ENCODE results near the gene XG.
A peak's percentile ranks its signal among the peaks of the same experiment; 100 is the strongest.
"Not testable (repeated sequence)": the region's sequence is repeated elsewhere in the genome, so short reads cannot be mapped to it uniquely, and the experiment has no call there.

Gene XG

GRCh38 chrX:2774776-2775175 lies 22.9 kb downstream of the XG start:
- no peak overlapping the region for H3K4me3 ChIP-seq (ENCODE audit: low read depth, low read length)

- not testable (repeated sequence) for H3K4me3 ChIP-seq (ENCODE audit: low read depth, low read length)
Measured at GRCh38 chrX:2780472-2781225, 28.8 kb downstream of the XG start.

- H3K4me3 ChIP-seq (ENCODE audit: low read depth, low read length) = no peak overlapping the region
Measured at GRCh38 chrX:2781226-2781571, 29.4 kb downstream of the XG start.

- no peak overlapping the region for H3K4me3 ChIP-seq (ENCODE audit: low read depth, low read length)
Measured at GRCh38 chrX:2781698-2782097, 29.9 kb downstream of the XG start.

GRCh38 chrX:2782171-2782570 lies 30.3 kb downstream of the XG start:
- no peak overlapping the region for H3K4me3 ChIP-seq (ENCODE audit: low read depth, low read length)

- H3K4me3 ChIP-seq (ENCODE audit: low read depth, low read length) = no peak overlapping the region
Measured at GRCh38 chrX:2782778-2783177, 30.9 kb downstream of the XG start.

- no peak overlapping the region for H3K4me3 ChIP-seq (ENCODE audit: low read depth, low read length)
Measured at GRCh38 chrX:2784026-2784425, 32.2 kb downstream of the XG start.

- H3K4me3 ChIP-seq (ENCODE audit: low read depth, low read length) = no peak overlapping the region
Measured at GRCh38 chrX:2785538-2785937, 33.7 kb downstream of the XG start.

- H3K4me3 ChIP-seq (ENCODE audit: low read depth, low read length) = no peak overlapping the region
Measured at GRCh38 chrX:2788980-2789379, 37.1 kb downstream of the XG start.

- no peak overlapping the region for H3K4me3 ChIP-seq (ENCODE audit: low read depth, low read length)
Measured at GRCh38 chrX:2789569-2789968, 37.7 kb downstream of the XG start.

- H3K4me3 ChIP-seq (ENCODE audit: low read depth, low read length) = no peak overlapping the region
Measured at GRCh38 chrX:2793752-2794151, 41.9 kb downstream of the XG start.

- H3K4me3 ChIP-seq (ENCODE audit: low read depth, low read length) = no peak overlapping the region
Measured at GRCh38 chrX:2794336-2794735, 42.5 kb downstream of the XG start.

- H3K4me3 ChIP-seq (ENCODE audit: low read depth, low read length) = not testable (repeated sequence)
Measured at GRCh38 chrX:2796808-2797207, 45.0 kb downstream of the XG start.

GRCh38 chrX:2799369-2799768 lies 47.5 kb downstream of the XG start:
- H3K4me3 ChIP-seq (ENCODE audit: low read depth, low read length) = no peak overlapping the region

GRCh38 chrX:2799980-2800379 lies 48.1 kb downstream of the XG start:
- H3K4me3 ChIP-seq (ENCODE audit: low read depth, low read length) = not testable (repeated sequence)

- peak overlapping the region; percentile 14 for H3K4me3 ChIP-seq (ENCODE audit: low read depth, low read length)
Measured at GRCh38 chrX:2801223-2801622, 49.4 kb downstream of the XG start.

- H3K4me3 ChIP-seq (ENCODE audit: low read depth, low read length) = not testable (repeated sequence)
Measured at GRCh38 chrX:2802376-2803090, 50.7 kb downstream of the XG start.

- H3K4me3 ChIP-seq (ENCODE audit: low read depth, low read length) = not testable (repeated sequence)
Measured at GRCh38 chrX:2803486-2803885, 51.6 kb downstream of the XG start.

GRCh38 chrX:2804106-2804843 lies 52.4 kb downstream of the XG start:
- not testable (repeated sequence) for H3K4me3 ChIP-seq (ENCODE audit: low read depth, low read length)

GRCh38 chrX:2804858-2805257 lies 53.0 kb downstream of the XG start:
- not testable (repeated sequence) for H3K4me3 ChIP-seq (ENCODE audit: low read depth, low read length)

GRCh38 chrX:2811271-2811670 lies 59.4 kb downstream of the XG start:
- no peak overlapping the region for H3K4me3 ChIP-seq (ENCODE audit: low read depth, low read length)
